GM18499 (cell line): ENCODE data around the gene PDCD2L.
"Not testable (repeated sequence)": the region's sequence is repeated elsewhere in the genome, so short reads cannot be mapped to it uniquely, and the experiment has no call there.

Source experiments
- ATAC-seq: cut with Tn5 transposase; IDR thresholded peaks from one replicate; pipeline ENCODE4 v1.9.1; 2021; ENCODE audit warnings: moderate number of reproducible peaks; ENCODE audit not compliant: insufficient read depth, unreplicated experiment

Gene PDCD2L

GRCh38 chr19:34404109-34404909 is at the start of gene PDCD2L:
Gene PDCD2L (plus strand): TSS chr19:34404399. CDS start chr19:34404431, 32 bp downstream.
- ATAC-seq, result peak; percentile 63

GRCh38 chr19:34355201-34355600 is 49.0 kb upstream of the PDCD2L start:
- no peak for ATAC-seq

DNA sequence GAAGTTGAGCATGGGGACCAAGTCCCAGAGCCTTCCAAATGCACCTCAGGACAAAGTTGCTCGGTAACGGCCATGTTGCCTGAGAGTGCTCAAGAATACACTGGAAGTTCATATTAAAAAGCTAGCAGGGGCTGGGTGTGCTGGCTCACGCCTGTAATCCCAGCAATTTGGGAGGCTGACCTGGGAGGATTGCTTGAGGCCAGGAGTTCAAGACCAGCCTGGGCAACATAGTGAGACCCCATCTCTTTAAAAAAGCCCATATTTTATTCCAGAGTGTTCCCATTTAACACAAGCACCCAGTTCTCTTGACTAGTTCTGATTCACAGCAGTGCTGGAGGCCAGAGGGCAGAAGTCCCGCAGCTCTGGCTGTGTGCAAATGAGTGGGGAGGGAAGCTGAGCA is 47.3 kb upstream of the PDCD2L start:
- no peak for ATAC-seq

DNA sequence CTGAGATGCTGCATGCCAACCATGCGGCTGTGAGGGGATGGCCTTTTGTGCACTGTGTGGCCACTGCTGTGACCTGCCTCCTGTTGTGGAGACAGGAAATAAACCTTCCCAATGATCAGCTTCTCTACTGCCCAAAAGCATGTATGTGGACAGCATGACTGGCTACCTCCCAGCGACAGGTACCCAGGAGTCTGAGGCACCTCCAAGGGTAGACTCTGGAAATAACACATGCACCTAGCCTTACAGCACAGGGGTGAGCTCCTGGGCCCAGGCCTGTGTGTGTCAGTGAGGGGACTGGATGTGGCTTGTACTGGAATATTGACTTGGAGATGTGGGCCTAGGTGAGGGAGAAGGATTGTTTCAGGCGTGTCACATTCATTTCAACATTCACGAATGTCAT is 46.8 kb upstream of the PDCD2L start:
- no peak for ATAC-seq

DNA sequence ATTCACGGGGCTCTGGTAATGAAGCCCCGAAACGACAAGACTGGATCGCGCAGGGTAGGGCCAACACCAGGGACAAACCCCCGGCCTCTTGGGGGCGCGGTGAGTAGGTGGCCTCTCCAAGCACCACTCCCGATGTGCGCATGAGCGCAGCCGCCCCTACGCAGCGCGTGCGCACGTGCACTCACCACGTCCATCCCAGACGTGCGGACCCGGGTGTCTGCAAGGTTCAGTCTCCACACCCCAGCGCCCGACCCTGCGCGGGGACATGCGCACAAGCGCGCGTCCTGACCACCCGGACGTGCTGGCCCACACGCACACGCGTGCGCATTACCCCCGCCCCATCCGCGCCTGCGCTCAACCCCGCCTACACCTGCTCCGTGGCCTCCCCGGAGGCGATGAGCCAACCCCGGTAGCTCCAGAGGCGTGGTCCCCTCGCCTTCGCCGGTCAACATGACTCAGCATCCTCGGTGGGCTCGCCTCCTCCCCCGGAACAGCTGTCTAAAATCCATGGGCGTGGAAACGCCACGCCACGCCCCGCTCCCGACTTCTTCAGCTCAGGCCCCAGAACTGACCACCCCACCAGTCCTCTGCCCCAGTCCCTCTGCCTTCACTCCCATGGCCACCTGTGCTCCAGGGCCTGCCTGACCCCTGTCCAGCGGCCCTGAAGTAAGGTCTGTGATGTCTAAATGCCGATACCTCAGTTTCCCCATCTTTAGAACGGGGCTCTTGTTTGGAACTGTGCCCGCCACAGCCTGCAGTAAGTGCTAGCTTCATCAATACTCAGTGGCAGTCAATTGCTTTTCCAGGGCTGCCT is 44.9 kb upstream of the PDCD2L start:
- ATAC-seq, result peak; percentile 75

DNA sequence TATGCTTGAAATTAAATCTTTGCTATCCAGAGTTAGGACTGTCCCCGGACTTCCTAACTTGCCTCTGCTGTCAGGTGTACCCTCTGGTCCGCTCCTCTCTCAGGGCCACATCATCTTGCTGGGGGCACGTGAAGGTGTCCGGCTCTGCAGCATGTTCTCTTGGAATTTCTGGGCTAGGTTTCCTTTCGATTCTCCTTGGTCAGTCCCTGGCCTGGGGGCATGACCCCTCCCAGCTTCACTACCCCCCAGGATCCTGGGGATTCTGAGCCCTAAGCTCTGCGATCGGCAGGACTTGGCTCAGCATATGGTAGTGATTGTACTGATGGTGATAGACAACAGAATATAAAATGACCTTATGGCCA is 44.3 kb upstream of the PDCD2L start:
- ATAC-seq, result no peak

DNA sequence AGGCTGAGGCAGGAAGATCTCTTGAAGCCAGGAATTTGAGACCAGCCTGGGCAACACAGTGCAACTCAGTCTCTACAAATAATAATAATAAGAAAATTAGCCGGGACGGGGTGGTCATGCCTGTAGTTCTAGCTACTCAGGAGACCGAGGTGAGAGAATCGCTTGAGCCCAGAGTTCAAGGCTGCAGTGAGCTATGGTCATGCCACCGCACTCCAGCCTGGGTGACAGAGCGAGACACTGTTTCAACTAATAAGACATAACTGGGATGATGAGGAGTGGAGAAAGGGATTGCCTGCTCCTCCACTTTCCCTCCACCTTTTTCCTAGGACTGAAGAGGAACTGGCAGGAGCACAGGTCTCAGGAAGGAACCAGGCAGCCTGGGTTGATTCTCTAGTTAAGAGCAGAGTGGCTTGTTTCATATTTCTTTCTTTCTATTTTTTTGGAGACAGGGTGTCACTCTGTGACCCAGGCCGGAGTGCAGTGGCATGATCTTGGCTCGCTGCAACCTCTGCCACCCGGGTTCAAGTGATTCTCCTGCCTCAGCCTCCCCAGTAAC is 43.8 kb upstream of the PDCD2L start:
- no peak for ATAC-seq

GRCh38 chr19:34362679-34363069 is 41.5 kb upstream of the PDCD2L start:
- no peak for ATAC-seq

- ATAC-seq, result no peak
These were observed 41.1 kb upstream of the PDCD2L start for GRCh38 chr19:34363094-34363493.

- no peak for ATAC-seq
These were observed 40.3 kb upstream of the PDCD2L start for GRCh38 chr19:34363930-34364329.

GRCh38 chr19:34364462-34364829 is 39.8 kb upstream of the PDCD2L start:
- ATAC-seq, result no peak

DNA sequence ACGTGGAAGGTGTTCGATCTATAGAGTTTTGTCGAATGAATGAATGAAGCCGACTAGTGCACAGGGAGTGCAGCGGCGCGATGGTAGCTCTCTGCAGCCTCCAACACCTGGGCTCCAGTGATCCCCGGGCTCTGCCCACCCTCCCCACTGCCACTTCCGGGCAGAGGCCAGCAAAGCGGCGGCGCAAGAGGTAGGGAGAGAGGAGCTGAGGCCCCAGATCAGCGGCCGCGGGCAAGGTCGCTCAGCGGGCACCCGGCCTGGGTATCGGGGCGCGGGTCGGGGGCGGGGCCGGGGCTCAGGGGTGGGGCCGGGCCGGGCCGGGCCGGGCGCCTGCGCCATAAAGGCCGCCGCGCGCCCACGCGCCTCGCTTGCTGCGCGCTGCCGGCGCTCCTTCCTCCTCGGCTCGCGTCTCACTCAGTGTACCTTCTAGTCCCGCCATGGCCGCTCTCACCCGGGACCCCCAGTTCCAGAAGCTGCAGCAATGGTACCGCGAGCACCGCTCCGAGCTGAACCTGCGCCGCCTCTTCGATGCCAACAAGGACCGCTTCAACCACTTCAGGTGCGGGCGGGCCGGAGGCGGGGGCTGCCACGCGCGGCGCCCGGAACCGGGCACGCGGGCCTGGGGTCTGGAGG is 39.3 kb upstream of the PDCD2L start, which contains the start of gene GPI:
GPI (plus strand) TSS at position 367 of the 633 bp plus-strand sequence; CDS start at position 438, 71 bp downstream.
- no peak for ATAC-seq

DNA sequence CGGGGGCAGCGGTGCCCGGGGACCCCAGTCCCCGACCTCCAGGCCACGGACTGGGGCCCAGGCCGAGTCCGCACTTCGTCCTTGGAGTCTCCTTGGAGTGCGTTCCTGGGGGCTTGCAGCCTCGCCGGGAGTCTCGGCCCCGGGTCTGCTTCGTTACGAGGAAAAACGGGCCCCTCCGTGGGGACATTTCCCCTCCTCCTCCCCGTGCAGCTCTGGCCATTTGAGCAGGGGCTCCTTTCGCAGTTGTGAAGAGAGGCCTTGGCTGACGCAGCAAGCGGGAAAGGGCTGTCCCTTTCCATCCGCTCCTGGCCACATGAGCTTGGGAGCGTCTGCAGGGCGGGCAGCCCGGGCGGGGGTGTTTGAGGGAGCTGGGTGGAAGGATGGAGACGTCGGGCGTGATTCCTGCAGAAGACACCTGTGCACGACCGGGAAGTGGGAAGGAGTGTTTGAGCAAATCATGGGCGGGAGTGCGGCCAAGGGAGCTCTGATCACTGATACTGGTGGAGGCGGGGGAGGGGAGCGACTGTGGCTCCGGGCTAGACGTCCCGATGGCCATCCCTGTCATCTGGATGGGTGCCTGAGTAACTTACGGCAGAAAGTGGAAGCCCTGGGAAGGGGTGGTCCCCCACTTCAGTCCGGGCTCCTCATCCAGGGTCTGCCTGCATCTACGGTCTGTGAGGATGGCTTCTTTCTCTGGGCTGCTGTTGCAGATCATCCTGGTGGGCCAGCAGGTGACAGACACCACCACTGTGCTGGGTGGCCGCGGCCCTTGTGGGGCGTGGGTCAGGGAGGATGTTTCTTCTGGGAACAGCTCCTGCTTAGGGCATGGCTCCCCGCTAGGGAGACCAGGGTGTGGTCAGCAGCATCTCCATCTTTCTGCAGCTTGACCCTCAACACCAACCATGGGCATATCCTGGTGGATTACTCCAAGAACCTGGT is 38.5 kb upstream of the PDCD2L start:
- no peak for ATAC-seq

- no peak for ATAC-seq
These were observed 37.2 kb upstream of the PDCD2L start for GRCh38 chr19:34366738-34367623.

DNA sequence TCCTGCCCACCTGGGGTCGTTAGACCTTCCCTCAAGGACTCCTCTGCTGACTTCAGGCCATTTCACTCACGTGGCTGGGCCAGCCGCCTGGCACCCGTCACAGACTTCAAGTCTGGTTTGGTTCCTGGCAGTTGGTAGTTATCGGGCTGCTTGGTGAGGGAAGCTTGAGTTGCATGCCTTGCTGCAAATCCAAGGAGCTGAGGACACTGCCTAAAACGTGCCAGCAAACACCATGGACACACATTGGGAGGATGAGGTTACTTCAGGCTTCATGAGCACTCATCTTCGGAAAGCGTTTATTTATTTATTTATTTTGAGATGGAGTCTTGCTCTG is 36.6 kb upstream of the PDCD2L start:
- no peak for ATAC-seq

DNA sequence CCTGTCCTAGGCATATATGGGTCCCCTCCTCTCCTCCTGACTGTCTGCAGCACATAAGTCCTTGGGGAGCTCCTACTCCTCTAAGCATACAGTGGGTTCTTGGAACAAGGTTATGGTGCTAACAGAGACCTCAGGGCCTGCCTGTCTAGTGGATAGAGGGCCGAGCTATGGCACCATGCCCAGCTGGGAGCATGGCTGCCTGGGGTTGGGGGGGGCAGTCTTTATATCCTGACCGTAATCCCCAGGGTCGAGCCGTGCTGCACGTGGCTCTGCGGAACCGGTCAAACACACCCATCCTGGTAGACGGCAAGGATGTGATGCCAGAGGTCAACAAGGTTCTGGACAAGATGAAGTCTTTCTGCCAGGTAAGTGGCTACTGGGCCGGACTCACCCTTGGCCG is 35.9 kb upstream of the PDCD2L start:
- no peak for ATAC-seq

- not testable (repeated sequence) for ATAC-seq
These were observed 35.0 kb upstream of the PDCD2L start for GRCh38 chr19:34369166-34369565.

- no peak for ATAC-seq
These were observed 34.1 kb upstream of the PDCD2L start for GRCh38 chr19:34370117-34370516.

GRCh38 chr19:34370983-34371382 is 33.2 kb upstream of the PDCD2L start:
- no peak for ATAC-seq
